DND-41 (cell line): ENCODE data around the gene CREBZF.
A peak's percentile ranks its signal among the peaks of the same experiment; 100 is the strongest.
"Not testable (repeated sequence)": the region's sequence is repeated elsewhere in the genome, so short reads cannot be mapped to it uniquely, and the experiment has no call there.

Experiments used
- ATAC-seq: fragments of 200-7000 bp; cut with Tn5 transposase; 3 replicates; pipeline ENCODE4 v1.9.1; 2021; ENCODE audit warnings: low read depth; ENCODE audit not compliant: insufficient read depth
- DNase-seq: peaks from one replicate; pipeline ENCODE4 v3.0.0-alpha.2; 2020
- H2AFZ ChIP-seq: 2 replicates; pipeline ENCODE4 v1.6.0; 2012; ENCODE audit warnings: low read depth, low read length
- H3K27ac ChIP-seq: 2 replicates; pipeline ENCODE4 v1.5.1; 2012; ENCODE audit warnings: low read length, inconsistent platforms
- H3K27me3 ChIP-seq: fragments of 200-600 bp; sonication (generic); 2 replicates; pipeline ENCODE4 v1.6.0; 2012; ENCODE audit warnings: low read length, mild to moderate bottlenecking, inconsistent platforms; ENCODE audit not compliant: insufficient read depth, poor library complexity
- H3K36me3 ChIP-seq: 2 replicates; pipeline ENCODE4 v1.5.1; 2012; ENCODE audit warnings: low read length, inconsistent platforms; ENCODE audit not compliant: insufficient read depth
- H3K4me1 ChIP-seq: 2 replicates; pipeline ENCODE4 v1.5.1; 2012; ENCODE audit warnings: mild to moderate bottlenecking, low read length; ENCODE audit not compliant: insufficient read depth
- H3K4me2 ChIP-seq: 2 replicates; pipeline ENCODE4 v1.6.0; 2012; ENCODE audit warnings: mild to moderate bottlenecking, moderate library complexity, low read length, inconsistent platforms; ENCODE audit not compliant: insufficient read depth
- H3K4me3 ChIP-seq, 2 experiments: fragments of 200-600 bp in 1 of 2; shearing (Covaris generic) in 1 of 2; 2 replicates each; pipeline ENCODE4 v1.5.1; 2012 to 2016; ENCODE audit warnings: inconsistent platforms in 2 of 2, low read length in 2 of 2, mild to moderate bottlenecking in 2 of 2, low read depth in 1 of 2, moderate library complexity in 1 of 2
- H3K79me2 ChIP-seq: 2 replicates; pipeline ENCODE4 v1.6.0; 2012; ENCODE audit warnings: low read length, inconsistent platforms; ENCODE audit not compliant: insufficient read depth
- H3K9ac ChIP-seq: 2 replicates; pipeline ENCODE4 v1.6.0; 2012; ENCODE audit warnings: low read depth, mild to moderate bottlenecking, inconsistent platforms, low read length, moderate library complexity
- H3K9me3 ChIP-seq: 2 replicates; pipeline ENCODE4 v1.5.1; 2012; ENCODE audit warnings: low read length, moderate library complexity, mild to moderate bottlenecking, inconsistent platforms; ENCODE audit not compliant: insufficient read depth, severe bottlenecking
- H4K20me1 ChIP-seq: 2 replicates; pipeline ENCODE4 v1.6.0; 2012; ENCODE audit warnings: low read length; ENCODE audit not compliant: insufficient read depth
- CTCF ChIP-seq: IDR thresholded peaks from 2 replicates; pipeline ENCODE4 v1.5.1; 2012; ENCODE audit warnings: borderline replicate concordance, low read length, moderate library complexity, mild to moderate bottlenecking; ENCODE audit not compliant: poor library complexity, severe bottlenecking; ENCODE audit errors: extremely low read depth
- EZH2 ChIP-seq: IDR thresholded peaks from 3 replicates; pipeline ENCODE4 v1.6.1; 2012; ENCODE audit warnings: borderline replicate concordance, low read depth, mild to moderate bottlenecking, moderate library complexity, low read length, inconsistent platforms; ENCODE audit not compliant: severe bottlenecking

The CREBZF gene

GRCh38 chr11:85661972-85662664 is 2.8 kb downstream of the CREBZF start:
- TF ChIP-seq CTCF = no peak
- TF ChIP-seq EZH2 = no peak
- H3K9ac ChIP-seq = peak overlapping the region; percentile 100
- H3K9me3 ChIP-seq = no peaks in the 10 kb centered on the region
- no peaks in the 10 kb centered on the region for H3K27me3 ChIP-seq
- no peak overlapping the region for H2AFZ ChIP-seq
- peaks cover 81% of the 10 kb centered on the region for H3K79me2 ChIP-seq
- DNase-seq (no peak), ATAC-seq (no peak)
- H3K27ac ChIP-seq = peak overlapping the region; percentile 13; the same call in 1 of the 2 replicates
- peaks cover 68% of the 10 kb centered on the region for H3K36me3 ChIP-seq
- H4K20me1 ChIP-seq = peaks cover 53% of the 10 kb centered on the region
- peak overlapping the region; percentile 75 to 82; a peak in 3 of 4 replicates for H3K4me3 ChIP-seq
- H3K4me2 ChIP-seq = peak overlapping the region; percentile 93
- H3K4me1 ChIP-seq = peaks cover 57% of the 10 kb centered on the region

GRCh38 chr11:85658180-85658579 is 6.7 kb downstream of the CREBZF start:
- Histone ChIP-seq H3K4me3 (no peak overlapping the region), H3K4me1 (peaks cover 47% of the 10 kb centered on the region), H3K4me2 (no peak overlapping the region), H2AFZ (no peak overlapping the region), H3K27ac (no peak overlapping the region), H4K20me1 (peaks cover 65% of the 10 kb centered on the region), H3K79me2 (peaks cover 78% of the 10 kb centered on the region), H3K27me3 (no peaks in the 10 kb centered on the region), H3K9ac (no peak overlapping the region), H3K36me3 (peaks cover 82% of the 10 kb centered on the region), H3K9me3 (no peaks in the 10 kb centered on the region)
- ATAC-seq = no peak
- TF ChIP-seq EZH2 = no peak
- no peak for TF ChIP-seq CTCF
- DNase-seq = no peak

GRCh38 chr11:85656777-85657176 is 8.2 kb downstream of the CREBZF start:
- H3K27ac ChIP-seq = no peak overlapping the region
- ATAC-seq (no peak), DNase-seq (no peak)
- no peak overlapping the region for H2AFZ ChIP-seq
- peaks cover 64% of the 10 kb centered on the region for H3K79me2 ChIP-seq
- H4K20me1 ChIP-seq = peaks cover 53% of the 10 kb centered on the region; the same call in 1 of the 2 replicates
- H3K9ac ChIP-seq = no peak overlapping the region
- H3K27me3 ChIP-seq = no peaks in the 10 kb centered on the region
- no peak for TF ChIP-seq EZH2
- TF ChIP-seq CTCF = no peak
- peaks cover 71% of the 10 kb centered on the region for H3K36me3 ChIP-seq
- peaks cover 33% of the 10 kb centered on the region for H3K4me1 ChIP-seq
- no peaks in the 10 kb centered on the region for H3K9me3 ChIP-seq
- H3K4me2 ChIP-seq = no peak overlapping the region
- H3K4me3 ChIP-seq = no peak overlapping the region

- not testable (repeated sequence) for DNase-seq, H3K9ac ChIP-seq, H3K27ac ChIP-seq, H3K27me3 ChIP-seq, H3K9me3 ChIP-seq, ATAC-seq, H3K4me2 ChIP-seq, H3K4me3 ChIP-seq, H2AFZ ChIP-seq
- Histone ChIP-seq H3K79me2 (peaks cover 58% of the 10 kb centered on the region), H3K36me3 (peaks cover 55% of the 10 kb centered on the region), H3K4me1 (peaks cover 20% of the 10 kb centered on the region), H4K20me1 (peaks cover 33% of the 10 kb centered on the region; the same call in 1 of the 2 replicates)
Measured at GRCh38 chr11:85654343-85654742, 10.6 kb downstream of the CREBZF start.
